Duodenal mucosa (tissue), 2 donors: ENCODE data around the gene SLC35A3.
A peak's percentile ranks its signal among the peaks of the same experiment; 100 is the strongest.

ENCODE experiments used
- H3K27ac ChIP-seq: one replicate; pipeline ENCODE4 v1.7.0; 2013; ENCODE audit warnings: low read depth, low read length
- H3K27me3 ChIP-seq, 2 donors: one replicate each; pipeline ENCODE4 v1.7.0; 2013; ENCODE audit warnings: low read length in 2 of 2, control low read depth in 1 of 2; ENCODE audit not compliant: insufficient read depth in 2 of 2, control insufficient read depth in 1 of 2
- H3K36me3 ChIP-seq, 2 donors: one replicate each; pipeline ENCODE4 v1.7.0; 2013; ENCODE audit warnings: low read length in 2 of 2, control low read depth in 1 of 2; ENCODE audit not compliant: insufficient read depth in 2 of 2, control insufficient read depth in 1 of 2
- H3K4me1 ChIP-seq, 2 donors: one replicate each; pipeline ENCODE4 v1.7.0; 2013; ENCODE audit warnings: low read length in 2 of 2, control low read depth in 1 of 2; ENCODE audit not compliant: insufficient read depth in 2 of 2, control insufficient read depth in 1 of 2
- H3K4me3 ChIP-seq, 2 donors: one replicate each; pipeline ENCODE4 v1.7.0; 2013; ENCODE audit warnings: low read length in 2 of 2, low read depth in 1 of 2
- H3K9ac ChIP-seq, 2 donors: one replicate each; pipeline ENCODE4 v1.7.0; 2013; ENCODE audit warnings: low read length in 2 of 2, low read depth in 1 of 2
- H3K9me3 ChIP-seq, 2 donors: one replicate each; pipeline ENCODE4 v1.7.0; 2013; ENCODE audit warnings: low read length in 2 of 2, control low read depth in 1 of 2; ENCODE audit not compliant: control insufficient read depth in 1 of 2

The SLC35A3 gene

DNA sequence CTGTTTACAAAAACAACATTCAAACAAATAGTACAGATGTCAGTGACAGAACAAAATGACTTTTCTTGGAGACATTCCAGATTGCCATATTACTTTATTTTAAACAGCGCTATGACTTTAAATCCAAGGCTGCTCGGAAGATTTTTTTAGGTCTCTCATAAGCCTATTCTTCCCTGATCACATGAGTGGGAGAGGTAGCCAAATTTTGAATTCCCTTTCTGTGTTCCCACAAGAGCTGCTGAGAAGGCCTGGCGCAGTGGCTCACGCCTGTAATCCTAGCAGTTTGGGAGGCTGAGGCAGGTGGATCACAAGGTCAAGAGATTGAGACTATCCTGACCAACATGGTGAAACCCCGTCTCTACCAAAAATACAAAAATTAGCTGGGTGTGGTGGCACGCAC, 53.7 kb downstream of the SLC35A3 start:
- H3K27ac ChIP-seq = no peak overlapping the region
- H3K9me3 ChIP-seq = no peaks in the 10 kb centered on the region
- no peaks in the 10 kb centered on the region for H3K4me1 ChIP-seq
- H3K27me3 ChIP-seq = no peaks in the 10 kb centered on the region
- H3K4me3 ChIP-seq = no peak overlapping the region
- peaks cover 0 to 9% of the 10 kb centered on the region in 2 donors for H3K36me3 ChIP-seq
- H3K9ac ChIP-seq = no peak overlapping the region

- Histone ChIP-seq H3K27ac (no peak overlapping the region), H3K36me3 (peaks cover 0 to 4% of the 10 kb centered on the region in 2 donors), H3K9ac (no peak overlapping the region), H3K4me1 (no peaks in the 10 kb centered on the region), H3K27me3 (no peaks in the 10 kb centered on the region), H3K4me3 (no peak overlapping the region), H3K9me3 (no peaks in the 10 kb centered on the region)
Measured at GRCh38 chr1:100027212-100027611, 57.4 kb downstream of the SLC35A3 start.

DNA sequence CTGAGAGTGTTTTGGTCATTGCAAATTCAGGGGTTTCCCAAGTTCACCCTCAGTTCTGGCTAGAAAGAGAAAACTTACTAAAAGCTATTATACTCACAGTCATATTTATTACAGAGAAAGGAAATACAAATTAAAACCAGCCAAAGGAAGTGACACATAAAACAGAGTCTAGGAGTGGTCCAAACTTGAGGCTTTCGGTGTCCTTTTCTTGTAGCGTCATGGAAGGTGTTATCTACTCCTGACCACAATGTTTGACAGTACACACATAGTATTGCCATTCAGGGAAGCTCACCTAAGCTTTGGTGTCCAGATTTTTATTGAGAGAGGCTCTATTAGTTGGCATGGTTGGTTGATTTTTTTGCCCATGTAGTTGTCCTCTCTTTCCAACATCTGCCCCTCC, 59.0 kb downstream of the SLC35A3 start:
- no peak overlapping the region for H3K4me3 ChIP-seq
- peaks cover 0 to 4% of the 10 kb centered on the region in 2 donors for H3K36me3 ChIP-seq
- no peaks in the 10 kb centered on the region for H3K4me1 ChIP-seq
- H3K9me3 ChIP-seq = no peaks in the 10 kb centered on the region
- no peak overlapping the region for H3K9ac ChIP-seq
- H3K27ac ChIP-seq = no peak overlapping the region
- no peaks in the 10 kb centered on the region for H3K27me3 ChIP-seq

GRCh38 chr1:100034470-100034869, 64.7 kb downstream of the SLC35A3 start:
- Histone ChIP-seq H3K27me3 (no peaks in the 10 kb centered on the region), H3K9me3 (no peaks in the 10 kb centered on the region), H3K27ac (no peak overlapping the region), H3K4me3 (no peak overlapping the region), H3K9ac (no peak overlapping the region), H3K4me1 (peaks cover 4 to 7% of the 10 kb centered on the region in 2 donors), H3K36me3 (peaks cover 0 to 3% of the 10 kb centered on the region in 2 donors)

DNA sequence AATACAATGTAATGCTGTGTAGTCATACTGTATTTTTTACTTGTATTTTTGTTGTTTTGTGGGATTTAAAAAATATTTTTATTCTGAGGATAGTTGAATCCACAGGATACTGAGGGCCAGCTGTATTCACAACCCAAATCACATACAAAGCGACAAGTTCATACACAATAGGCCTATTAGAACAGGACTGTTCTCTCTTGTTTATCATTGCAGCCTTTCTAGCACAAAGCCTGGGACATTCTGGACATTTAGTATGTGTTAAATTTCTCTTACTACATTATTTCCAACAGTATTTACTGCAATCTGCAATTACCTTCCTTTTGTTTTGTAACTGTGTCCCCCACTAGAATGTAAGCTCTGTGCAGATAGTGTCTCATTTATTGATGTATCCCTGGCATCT, 65.4 kb downstream of the SLC35A3 start:
- no peak overlapping the region for H3K27ac ChIP-seq
- no peak overlapping the region for H3K9ac ChIP-seq

DNA sequence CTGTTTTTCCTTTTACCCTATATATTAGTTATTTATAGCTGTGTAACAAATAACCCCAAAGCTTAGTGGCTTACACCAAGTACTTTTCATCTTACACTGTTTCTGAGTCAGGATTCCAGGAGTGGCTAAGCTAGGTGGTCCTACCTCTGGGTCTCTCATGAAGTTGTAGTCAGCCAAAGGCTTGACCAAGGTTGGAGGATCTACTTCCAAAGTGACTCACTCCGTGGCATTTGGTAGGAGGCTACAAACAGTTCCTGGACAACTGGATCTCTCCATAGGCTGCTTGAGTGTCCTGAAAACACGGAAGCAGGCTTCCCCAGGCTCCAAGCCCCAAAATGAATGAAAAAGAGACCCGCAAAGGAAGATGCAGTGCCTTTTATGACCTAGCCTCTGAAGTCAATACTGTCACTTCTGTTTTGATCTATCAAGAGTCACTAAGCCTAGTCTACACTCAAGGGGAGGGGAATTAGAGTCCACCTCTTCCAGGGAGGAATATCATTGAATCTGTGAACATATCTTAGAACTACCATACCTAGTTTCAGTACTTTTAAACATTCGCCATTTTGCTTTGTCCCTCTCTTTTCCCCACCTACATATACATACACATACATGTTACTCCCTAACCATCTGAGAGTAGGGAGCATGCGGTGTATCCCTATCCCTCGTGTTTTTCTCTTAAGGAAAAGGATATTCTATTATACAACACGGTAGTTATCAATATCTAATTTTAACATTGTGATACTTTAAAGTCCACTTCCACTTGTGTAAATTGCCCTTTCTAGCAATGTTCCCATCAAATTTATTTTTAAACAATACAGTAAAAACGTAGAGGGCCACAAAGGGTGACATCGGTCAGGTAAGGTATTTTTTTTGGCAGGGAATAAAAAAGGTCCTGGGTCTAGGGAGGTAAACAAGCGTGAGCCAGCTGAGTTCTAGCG, 67.2 kb downstream of the SLC35A3 start:
- H3K9ac ChIP-seq = peak overlapping the region; percentile 98 to 99
- no peaks in the 10 kb centered on the region for H3K9me3 ChIP-seq
- peak overlapping the region; percentile 91 to 98 for H3K4me3 ChIP-seq
- H3K36me3 ChIP-seq = peaks cover 0 to 3% of the 10 kb centered on the region in 2 donors
- H3K4me1 ChIP-seq = peaks cover 20 to 23% of the 10 kb centered on the region in 2 donors
- H3K27ac ChIP-seq = peak overlapping the region; percentile 95
- H3K27me3 ChIP-seq = no peaks in the 10 kb centered on the region

More for the DNA sequence above, 65.4 kb downstream of the SLC35A3 start:
- H3K27me3 ChIP-seq = no peaks in the 10 kb centered on the region
- H3K4me3 ChIP-seq = no peak overlapping the region
- H3K9me3 ChIP-seq = no peaks in the 10 kb centered on the region
- peaks cover 11 to 15% of the 10 kb centered on the region in 2 donors for H3K4me1 ChIP-seq
- H3K36me3 ChIP-seq = peaks cover 0 to 3% of the 10 kb centered on the region in 2 donors

GRCh38 chr1:100037656-100037926, 67.8 kb downstream of the SLC35A3 start:
- Histone ChIP-seq H3K4me1 (peaks cover 20 to 23% of the 10 kb centered on the region in 2 donors), H3K27me3 (no peaks in the 10 kb centered on the region), H3K27ac (peak overlapping the region; percentile 95), H3K9me3 (no peaks in the 10 kb centered on the region), H3K9ac (peak overlapping the region; percentile 98 to 99), H3K4me3 (peak overlapping the region; percentile 91 to 98), H3K36me3 (peaks cover 0 to 3% of the 10 kb centered on the region in 2 donors)

- Histone ChIP-seq H3K9me3 (no peaks in the 10 kb centered on the region), H3K36me3 (peaks cover 0 to 3% of the 10 kb centered on the region in 2 donors), H3K4me3 (peak overlapping the region; percentile 91 to 98), H3K27ac (peak overlapping the region; percentile 95), H3K9ac (peak overlapping the region; percentile 98 to 99), H3K4me1 (peaks cover 20 to 23% of the 10 kb centered on the region in 2 donors), H3K27me3 (no peaks in the 10 kb centered on the region)
Measured at GRCh38 chr1:100037927-100038659, 68.3 kb downstream of the SLC35A3 start.

DNA sequence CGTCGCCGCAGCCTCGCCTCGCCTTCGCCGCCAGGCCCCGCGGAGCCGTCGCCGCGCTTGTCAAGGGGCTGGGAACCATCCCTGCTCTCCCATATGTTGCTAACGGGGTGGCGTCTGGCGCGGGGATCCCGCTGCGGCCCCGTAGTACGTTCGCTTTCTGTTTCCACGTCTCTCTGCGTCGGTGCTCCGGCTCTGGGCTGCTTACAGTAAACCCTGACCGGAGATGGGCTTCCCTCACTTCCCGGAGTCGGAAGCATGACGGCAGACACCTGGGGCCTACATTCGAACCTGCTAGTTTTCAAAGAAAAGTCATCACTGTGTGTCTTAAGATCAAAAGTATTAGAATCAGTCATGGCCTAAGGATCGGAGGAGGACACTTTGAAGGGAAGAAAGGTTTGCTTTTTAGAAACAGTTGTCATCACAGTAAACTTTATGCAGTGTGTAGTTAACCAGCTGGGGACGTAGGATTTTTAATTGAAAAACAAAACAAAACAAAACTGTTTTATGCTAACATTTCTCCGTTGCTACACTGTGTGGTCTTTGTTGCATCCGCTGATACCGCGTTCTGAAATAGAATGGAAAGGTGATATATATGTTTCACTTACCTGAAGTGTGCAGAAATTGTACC, 69.0 kb downstream of the SLC35A3 start:
- H3K4me1 ChIP-seq = peaks cover 20 to 23% of the 10 kb centered on the region in 2 donors
- H3K9me3 ChIP-seq = no peaks in the 10 kb centered on the region
- H3K4me3 ChIP-seq = peak overlapping the region; percentile 91 to 98
- H3K36me3 ChIP-seq = peaks cover 0 to 3% of the 10 kb centered on the region in 2 donors
- H3K9ac ChIP-seq = peak overlapping the region; percentile 98 to 99
- H3K27ac ChIP-seq = peak overlapping the region; percentile 95
- no peaks in the 10 kb centered on the region for H3K27me3 ChIP-seq

GRCh38 chr1:100039591-100039990, 69.8 kb downstream of the SLC35A3 start:
- H3K27me3 ChIP-seq = no peaks in the 10 kb centered on the region
- H3K4me1 ChIP-seq = peaks cover 20 to 23% of the 10 kb centered on the region in 2 donors
- no peaks in the 10 kb centered on the region for H3K9me3 ChIP-seq
- no peak overlapping the region for H3K27ac ChIP-seq
- peak overlapping the region; percentile 98 to 99 for H3K9ac ChIP-seq
- H3K36me3 ChIP-seq = peaks cover 0 to 3% of the 10 kb centered on the region in 2 donors
- H3K4me3 ChIP-seq = peak overlapping the region; percentile 91 to 98
